CD4-positive, alpha-beta T cell treated with Interleukin-10 for 1 hour (primary cell): Measurements from ENCODE around the gene NR2F1.
"Not testable (repeated sequence)": the region's sequence is repeated elsewhere in the genome, so short reads cannot be mapped to it uniquely, and the experiment has no call there.

Experiments used
- DNase-seq: peaks from one replicate; pipeline ENCODE4 v3.0.0-alpha.2; 2020

NR2F1 gene

GRCh38 chr5:93582677-93583438 is at the start of gene NR2F1:
TSS of gene NR2F1 (plus strand) at chr5:93583222. CDS start at chr5:93585024, 1,802 bp downstream.
- no peak for DNase-seq

GRCh38 chr5:93545872-93546271 is 37.1 kb upstream of the NR2F1 start:
- no peak for DNase-seq

- DNase-seq: not testable (repeated sequence)
Observed at GRCh38 chr5:93549594-93549993, 33.4 kb upstream of the NR2F1 start.

GRCh38 chr5:93557021-93557604 is 25.9 kb upstream of the NR2F1 start:
- no peak for DNase-seq

- DNase-seq: no peak
Observed at GRCh38 chr5:93566091-93566490, 16.9 kb upstream of the NR2F1 start.

- no peak for DNase-seq
Observed at GRCh38 chr5:93567424-93567823, 15.6 kb upstream of the NR2F1 start.

GRCh38 chr5:93569300-93570160 is 13.5 kb upstream of the NR2F1 start:
- no peak for DNase-seq

GRCh38 chr5:93570294-93571113 is 12.5 kb upstream of the NR2F1 start:
- DNase-seq: no peak

- no peak for DNase-seq
Observed at GRCh38 chr5:93571114-93571949, 11.7 kb upstream of the NR2F1 start.

- no peak for DNase-seq
Observed at GRCh38 chr5:93572101-93572607, 10.9 kb upstream of the NR2F1 start.

GRCh38 chr5:93572608-93573353 is 10.2 kb upstream of the NR2F1 start:
- DNase-seq: no peak

- DNase-seq: no peak
Observed at GRCh38 chr5:93573354-93574351, 9.4 kb upstream of the NR2F1 start.

GRCh38 chr5:93574491-93575305 is 8.3 kb upstream of the NR2F1 start:
- no peak for DNase-seq

GRCh38 chr5:93575461-93576414 is 7.3 kb upstream of the NR2F1 start:
- DNase-seq: no peak

GRCh38 chr5:93576994-93577853 is 5.8 kb upstream of the NR2F1 start:
- no peak for DNase-seq
